ENCODE measurements around the gene COL4A6.
"Not testable (repeated sequence)": the region's sequence is repeated elsewhere in the genome, so short reads cannot be mapped to it uniquely, and the experiment has no call there.

Gene COL4A6

GRCh38 chrX:108399418-108400165 lies 38.6 kb downstream of the COL4A6 start:
- DNase-seq = no peak

GRCh38 chrX:108397627-108398391 lies 40.4 kb downstream of the COL4A6 start:
- no peak for DNase-seq

GRCh38 chrX:108396986-108397385 lies 41.2 kb downstream of the COL4A6 start:
- DNase-seq = no peak

GRCh38 chrX:108396188-108396891 lies 41.9 kb downstream of the COL4A6 start:
- no peak for DNase-seq

GRCh38 chrX:108390976-108391717 lies 47.1 kb downstream of the COL4A6 start:
- DNase-seq = not testable (repeated sequence)

GRCh38 chrX:108384783-108385182 lies 53.4 kb downstream of the COL4A6 start:
- DNase-seq = no peak

GRCh38 chrX:108380222-108380621 lies 58.0 kb downstream of the COL4A6 start:
- DNase-seq = no peak

- not testable (repeated sequence) for DNase-seq
Observed at GRCh38 chrX:108376821-108377220, 61.4 kb downstream of the COL4A6 start.

GRCh38 chrX:108375591-108375990 lies 62.6 kb downstream of the COL4A6 start:
- DNase-seq = not testable (repeated sequence)

GRCh38 chrX:108366644-108367406 lies 71.4 kb downstream of the COL4A6 start:
- DNase-seq = no peak

- no peak for DNase-seq
Observed at GRCh38 chrX:108362026-108362425, 76.2 kb downstream of the COL4A6 start.

- no peak for DNase-seq
Observed at GRCh38 chrX:108361316-108361715, 76.9 kb downstream of the COL4A6 start.

GRCh38 chrX:108359806-108360602 lies 78.2 kb downstream of the COL4A6 start:
- DNase-seq = no peak

- DNase-seq = no peak
Observed at GRCh38 chrX:108353452-108353851, 84.8 kb downstream of the COL4A6 start.

- no peak for DNase-seq
Observed at GRCh38 chrX:108349210-108349609, 89.0 kb downstream of the COL4A6 start.

GRCh38 chrX:108348525-108348924 lies 89.7 kb downstream of the COL4A6 start:
- DNase-seq = no peak

- no peak for DNase-seq
Observed at GRCh38 chrX:108347800-108348199, 90.4 kb downstream of the COL4A6 start.

GRCh38 chrX:108344216-108344615 lies 94.0 kb downstream of the COL4A6 start:
- no peak for DNase-seq

- no peak for DNase-seq
Observed at GRCh38 chrX:108341947-108342346, 96.3 kb downstream of the COL4A6 start.

- no peak for DNase-seq
Observed at GRCh38 chrX:108332281-108332680, 105.9 kb downstream of the COL4A6 start.

All from CD4-positive, alpha-beta T cell treated with Interleukin-10 for 1 hour (primary cell).